ENCODE measurements around the gene CBLC.

GRCh38 chr19:44754750-44755080, 23.0 kb upstream of the CBLC start:
- TF ChIP-seq EZH2 (IDR thresholded peaks at IDR 0.05; ENCODE audit: insufficient read depth, poor library complexity, severe bottlenecking) = no peak
- TF ChIP-seq EZH2phosphoT487 (IDR thresholded peaks at IDR 0.05; ENCODE audit: insufficient read depth, low read depth) = no peak
